Measurements from ENCODE around the gene HYAL4. TPM values are rescaled to one million over a fixed set of nuclear protein-coding genes. Genes with fewer than 3 reads are reported as not detected.
A peak's percentile ranks its signal among the peaks of the same experiment; 100 is the strongest.
"Not testable (repeated sequence)": the region's sequence is repeated elsewhere in the genome, so short reads cannot be mapped to it uniquely, and the experiment has no call there.

The HYAL4 gene
- total RNA-seq, 2 donors from 2014 or later, result not detected

DNA sequence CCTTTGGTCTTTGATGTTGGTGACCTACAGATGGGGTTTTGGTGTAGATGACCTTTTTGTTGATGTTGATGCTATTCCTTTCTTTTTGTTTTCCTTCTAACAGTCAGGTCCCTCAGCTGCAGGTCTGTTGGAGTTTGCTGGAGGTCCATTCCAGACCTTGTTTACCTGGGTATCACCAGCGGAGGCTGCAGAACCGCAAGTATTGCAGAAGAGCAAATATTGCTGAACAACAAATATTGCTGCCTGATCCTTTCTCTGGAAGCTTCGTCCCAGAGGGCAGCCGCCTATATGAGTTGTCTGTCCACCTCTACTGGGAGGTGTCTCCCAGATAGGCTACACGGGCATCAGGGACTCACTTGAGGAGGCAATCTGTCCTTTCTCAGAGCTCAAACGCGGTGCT lies 827 bp upstream of the HYAL4 start:
- intact Hi-C loops (cut with DNase I); ATAC-seq; DNase-seq: not testable (repeated sequence)

DNA sequence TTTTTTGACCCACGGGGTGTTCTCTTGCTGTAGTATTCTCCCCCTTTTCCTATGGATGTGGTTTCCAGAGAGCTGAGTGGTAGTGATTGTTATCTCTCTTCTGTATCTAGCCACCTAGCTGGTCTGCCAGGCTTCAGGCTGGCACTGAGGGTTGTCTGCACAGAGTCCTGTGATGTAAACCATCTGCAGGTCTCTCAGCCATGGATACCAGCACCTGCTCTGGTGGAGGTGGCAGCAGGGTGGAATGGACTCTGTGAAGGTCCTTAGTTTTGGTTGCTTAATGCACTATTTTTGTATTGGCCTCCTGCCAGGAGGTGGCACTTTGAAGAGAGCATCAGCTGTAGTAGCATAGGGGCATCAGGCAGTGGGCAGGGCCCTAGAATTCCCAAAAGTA lies 851 bp downstream of the HYAL4 start:
- no peak for DNase-seq
- intact Hi-C loops (cut with DNase I), result no loop called here

DNA sequence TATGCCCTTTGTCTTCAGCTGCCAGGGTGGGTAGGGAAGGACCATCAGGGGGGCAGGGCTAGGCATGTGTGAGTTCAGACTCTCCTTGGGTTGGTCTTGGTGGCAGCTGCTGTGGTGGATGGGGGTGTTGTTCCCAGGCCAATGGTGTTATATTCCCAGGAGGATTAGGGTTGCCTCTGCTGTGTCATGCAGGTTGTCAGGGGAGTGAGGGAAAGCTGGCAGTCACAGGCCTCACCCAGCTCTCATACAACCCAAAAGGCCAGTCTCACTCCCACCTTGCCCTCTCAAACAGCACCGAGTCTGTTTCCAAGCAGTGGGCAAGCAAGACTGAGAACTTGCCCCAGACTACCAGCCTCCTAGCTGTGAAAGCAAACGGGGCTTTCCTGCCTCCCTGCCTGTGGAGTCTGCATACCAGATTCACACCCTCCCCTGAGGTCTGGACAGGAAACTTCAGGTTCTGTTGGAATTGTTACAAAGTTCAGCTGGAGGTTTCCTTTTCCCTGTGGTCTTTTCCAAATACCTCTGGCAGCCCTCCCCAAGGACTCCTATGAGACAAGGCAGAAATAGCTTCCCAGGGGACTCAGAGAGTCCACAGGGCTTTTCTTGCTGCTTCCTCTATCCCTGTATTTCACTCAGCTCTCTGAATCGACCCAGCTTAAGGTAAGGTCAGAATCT lies 1.4 kb downstream of the HYAL4 start:
- ATAC-seq (no peak), DNase-seq (no peak)
- intact Hi-C loops (cut with DNase I), result no loop called here

More for the DNA sequence above, 851 bp downstream of the HYAL4 start:
- ATAC-seq, result no peak

DNA sequence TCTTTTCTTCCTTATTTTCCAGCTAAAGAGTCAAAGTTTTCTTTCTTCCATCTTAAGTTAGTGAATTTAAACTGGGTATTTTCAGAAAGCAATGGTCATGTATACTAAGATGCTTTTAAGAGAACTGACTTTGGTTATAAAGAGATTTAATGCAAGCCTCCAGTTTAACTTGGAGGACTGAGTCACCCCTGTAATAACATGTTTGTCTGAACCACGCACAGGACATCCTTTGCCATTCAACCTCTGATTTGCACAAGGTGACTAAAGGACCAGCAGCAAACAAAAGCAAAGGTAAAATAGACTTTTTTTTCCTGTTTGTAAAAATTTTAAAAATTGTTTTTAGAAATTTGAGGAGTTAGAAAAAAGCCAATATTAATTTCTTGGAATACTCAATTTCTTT lies 2.9 kb downstream of the HYAL4 start:
- DNase-seq, result no peak
- intact Hi-C loops (cut with DNase I), result no loop called here
- ATAC-seq, result no peak

DNA sequence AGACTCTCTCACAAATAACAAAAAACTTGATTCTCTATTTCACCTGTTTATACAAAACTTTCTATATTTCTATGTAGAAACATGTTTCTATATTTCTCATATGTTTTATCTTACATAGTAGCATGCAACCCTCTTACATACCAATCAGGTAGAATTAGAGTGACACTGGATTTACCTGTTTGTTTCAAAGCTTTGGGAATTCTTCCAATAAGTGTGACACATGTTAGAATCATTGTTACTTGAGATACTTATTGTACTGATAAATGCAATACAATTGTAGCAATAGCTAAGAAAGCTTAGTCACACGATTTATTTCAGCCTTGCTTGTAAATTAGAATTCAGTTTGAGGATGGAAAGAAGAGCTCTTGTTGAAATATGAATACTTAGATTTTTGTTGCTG lies 4.9 kb downstream of the HYAL4 start:
- no peak for DNase-seq
- no peak for ATAC-seq
- intact Hi-C loops (cut with DNase I), result no loop called here

DNA sequence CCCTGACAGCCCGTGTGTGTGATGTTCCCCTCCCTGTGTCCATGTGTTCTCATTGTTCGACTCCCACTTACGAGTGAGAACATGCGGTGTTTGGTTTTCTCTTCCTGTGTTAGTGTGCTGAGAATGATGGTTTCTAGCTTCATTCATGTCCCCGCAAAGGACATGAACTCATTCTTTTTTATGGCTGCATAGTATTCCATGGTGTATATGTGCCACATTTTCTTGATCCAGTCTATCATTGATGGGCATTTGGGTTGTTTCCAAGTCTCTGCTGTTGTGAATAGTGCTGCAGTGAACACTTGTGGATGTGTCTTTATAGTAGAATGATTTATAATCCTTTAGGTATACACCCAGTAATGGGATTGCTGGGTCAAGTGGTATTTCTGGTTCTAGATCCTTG lies 6.4 kb downstream of the HYAL4 start:
- ATAC-seq; DNase-seq; intact Hi-C loops (cut with DNase I): not testable (repeated sequence)

DNA sequence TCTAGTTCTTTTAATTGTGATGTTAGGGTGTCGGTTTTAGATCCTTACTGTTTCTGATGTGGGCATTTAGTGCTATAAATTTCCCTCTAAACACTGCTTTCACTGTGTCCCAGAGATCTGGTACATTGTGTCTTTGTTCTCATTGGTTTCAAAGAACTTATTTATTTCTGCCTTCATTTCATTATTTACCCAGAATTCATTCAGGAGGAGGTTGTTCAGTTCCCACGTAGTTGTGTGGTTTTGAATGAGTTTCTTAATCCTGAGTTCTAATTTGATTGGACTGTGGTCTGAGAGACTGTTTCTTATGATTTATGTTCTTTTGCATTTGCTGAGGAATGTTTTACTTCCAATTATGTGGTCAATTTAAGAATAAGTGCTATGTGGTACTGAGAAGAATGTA lies 9.3 kb downstream of the HYAL4 start:
- ATAC-seq; DNase-seq; intact Hi-C loops (cut with DNase I): not testable (repeated sequence)

DNA sequence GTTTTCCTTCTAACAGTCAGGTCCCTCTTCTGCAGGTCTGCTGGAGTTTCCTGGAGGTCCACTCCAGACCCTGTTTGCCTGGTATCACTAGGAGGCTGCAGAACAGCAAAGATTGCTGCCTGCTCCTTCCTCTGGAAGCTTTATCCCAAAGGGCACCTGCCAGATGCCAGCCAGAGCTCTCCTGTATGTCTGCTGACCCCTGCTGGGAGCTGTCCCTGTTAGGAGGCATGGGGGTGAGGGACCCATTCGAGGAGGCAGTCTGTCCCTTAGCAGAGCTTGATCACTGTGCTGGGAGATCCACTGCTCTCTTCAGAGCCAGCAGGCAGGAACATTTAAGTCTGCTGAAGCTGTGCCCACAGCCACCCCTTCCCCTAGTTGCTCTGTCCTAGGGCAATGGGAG lies 11.5 kb downstream of the HYAL4 start:
- intact Hi-C loops (cut with DNase I); DNase-seq; ATAC-seq: not testable (repeated sequence)

DNA sequence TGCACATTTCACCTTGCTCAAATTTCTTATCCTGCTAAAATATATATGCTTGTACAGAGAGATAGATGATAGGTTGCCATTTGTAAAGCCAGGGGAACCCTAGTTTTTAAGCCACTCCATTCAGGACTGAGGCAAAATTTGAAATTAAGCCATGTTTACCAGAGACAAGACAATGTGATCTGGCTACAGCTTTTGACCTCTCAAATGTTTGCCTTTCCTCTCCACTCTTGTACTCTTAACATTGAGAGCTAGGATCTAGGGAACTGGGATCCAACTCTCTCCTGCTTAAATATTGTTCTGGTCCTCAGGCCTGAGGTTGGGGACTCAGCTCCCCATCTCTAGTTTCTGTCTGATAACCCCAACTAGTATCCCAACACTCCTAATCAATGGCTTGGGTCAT lies 15.9 kb downstream of the HYAL4 start:
- intact Hi-C loops (cut with DNase I), result loop anchor here (5.0 to 10.0 kb wide), 4 partner anchors 66 to 289 kb away; no protein-coding TSS in a partner anchor
- ATAC-seq, result no peak
- DNase-seq, result no peak

DNA sequence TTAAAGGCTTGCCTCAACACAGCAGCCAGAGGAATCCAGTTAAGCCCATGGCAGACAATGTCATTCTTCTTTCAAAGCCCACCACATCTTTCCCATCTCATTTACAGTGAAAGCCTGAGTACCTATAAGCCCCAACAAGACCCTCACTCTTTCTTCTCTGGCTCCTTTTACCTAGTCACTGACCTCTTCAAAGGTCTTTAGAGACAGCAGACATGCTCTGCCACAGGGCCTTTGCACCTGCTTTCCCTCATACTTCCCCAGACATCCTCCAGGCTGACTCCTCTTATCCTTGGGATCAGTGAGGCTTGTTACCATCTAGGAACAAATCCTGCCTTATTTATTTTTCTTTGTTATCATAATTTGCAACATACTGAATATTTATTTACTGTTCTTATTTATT lies 17.8 kb downstream of the HYAL4 start:
- ATAC-seq, result no peak
- no peak for DNase-seq
- intact Hi-C loops (cut with DNase I), result loop anchor here (5.0 to 10.0 kb wide), 4 partner anchors 68 to 290 kb away; no protein-coding TSS in a partner anchor

DNA sequence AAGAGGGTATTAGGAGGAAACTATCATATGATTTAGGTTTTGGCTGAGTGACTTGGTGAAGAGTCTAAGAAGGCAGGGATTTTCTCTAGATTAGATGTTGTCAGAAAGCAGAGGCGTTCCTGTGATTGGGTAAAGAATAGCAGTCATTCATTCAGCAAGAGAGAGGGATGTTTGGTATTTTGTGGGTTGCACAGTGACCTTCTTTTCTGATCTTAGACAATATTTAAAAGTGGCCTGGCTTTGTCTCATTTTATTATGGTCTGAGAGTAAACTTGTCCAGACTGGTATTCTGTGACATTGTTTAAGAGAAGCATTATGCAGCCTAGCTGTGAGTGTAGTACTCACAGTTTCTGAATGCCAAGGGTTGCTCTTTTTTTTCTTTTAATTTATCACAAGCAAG lies 18.5 kb downstream of the HYAL4 start:
- no peak for DNase-seq
- intact Hi-C loops (cut with DNase I), result loop anchor here (5.0 to 10.0 kb wide), 4 partner anchors 69 to 291 kb away; no protein-coding TSS in a partner anchor
- no peak for ATAC-seq

DNA sequence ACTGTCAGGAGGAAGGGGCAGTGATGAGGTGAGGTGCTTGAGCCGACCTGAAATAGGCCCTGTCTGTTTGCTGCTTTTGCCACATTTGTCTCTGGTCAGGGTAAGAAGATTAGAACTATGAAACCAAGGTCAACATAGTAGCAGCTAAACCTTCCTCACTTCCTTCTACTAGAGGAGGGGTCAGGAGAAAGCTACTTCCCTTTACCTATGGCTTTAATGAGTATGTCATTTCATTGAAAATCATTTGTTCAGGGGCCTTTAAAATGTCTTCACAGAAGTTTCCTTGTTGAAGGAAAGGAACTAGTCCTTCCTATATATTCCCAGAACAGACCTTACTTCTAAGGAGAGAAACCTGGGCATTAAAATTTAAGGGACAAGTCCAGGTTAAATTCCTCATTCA lies 19.0 kb downstream of the HYAL4 start:
- no peak for DNase-seq
- ATAC-seq, result no peak
- intact Hi-C loops (cut with DNase I), result loop anchor here (2.0 to 10.0 kb wide), 6 partner anchors 69 to 292 kb away; no protein-coding TSS in a partner anchor

DNA sequence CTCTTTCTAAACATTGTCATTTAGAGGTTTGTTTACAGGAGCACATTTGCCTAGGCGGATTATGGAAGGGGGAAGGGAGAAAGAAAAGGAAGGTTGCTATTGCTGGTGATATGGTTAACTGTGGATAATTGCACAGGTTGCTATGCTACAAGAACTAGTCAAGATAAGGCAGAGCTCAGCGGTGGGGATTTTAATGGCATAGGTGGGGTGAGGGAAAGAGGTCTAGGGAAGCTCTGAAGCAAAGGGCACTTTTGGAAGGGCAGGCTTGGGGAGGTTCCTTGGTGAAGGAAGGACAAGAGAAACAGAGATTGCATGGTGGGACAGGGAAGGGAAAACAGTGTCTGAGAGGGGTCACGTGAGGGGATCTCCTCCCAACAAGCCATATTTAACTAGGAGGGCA lies 19.5 kb downstream of the HYAL4 start:
- ATAC-seq (no peak), DNase-seq (no peak)
- intact Hi-C loops (cut with DNase I), result loop anchor here (2.0 to 10.0 kb wide), 6 partner anchors 70 to 292 kb away; no protein-coding TSS in a partner anchor

DNA sequence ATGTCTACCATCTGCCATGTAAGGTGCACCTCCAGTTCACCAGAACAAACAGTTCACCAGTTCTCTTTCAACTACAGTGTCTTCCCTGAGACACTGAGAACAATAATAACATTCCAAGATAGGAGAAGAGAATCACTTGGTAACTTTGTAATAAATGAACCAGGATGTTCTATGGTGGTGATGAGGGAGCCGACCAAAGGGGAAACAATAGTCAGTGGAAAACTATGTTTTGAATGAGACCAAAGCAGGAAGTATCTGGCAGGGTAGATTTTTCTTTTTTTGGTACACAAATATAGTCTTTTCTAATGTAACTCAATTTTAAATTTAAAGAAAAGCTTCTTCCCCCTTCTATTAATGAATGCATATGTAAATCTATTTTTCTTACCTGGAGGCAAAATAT lies 20.0 kb downstream of the HYAL4 start:
- ATAC-seq, result no peak

DNA sequence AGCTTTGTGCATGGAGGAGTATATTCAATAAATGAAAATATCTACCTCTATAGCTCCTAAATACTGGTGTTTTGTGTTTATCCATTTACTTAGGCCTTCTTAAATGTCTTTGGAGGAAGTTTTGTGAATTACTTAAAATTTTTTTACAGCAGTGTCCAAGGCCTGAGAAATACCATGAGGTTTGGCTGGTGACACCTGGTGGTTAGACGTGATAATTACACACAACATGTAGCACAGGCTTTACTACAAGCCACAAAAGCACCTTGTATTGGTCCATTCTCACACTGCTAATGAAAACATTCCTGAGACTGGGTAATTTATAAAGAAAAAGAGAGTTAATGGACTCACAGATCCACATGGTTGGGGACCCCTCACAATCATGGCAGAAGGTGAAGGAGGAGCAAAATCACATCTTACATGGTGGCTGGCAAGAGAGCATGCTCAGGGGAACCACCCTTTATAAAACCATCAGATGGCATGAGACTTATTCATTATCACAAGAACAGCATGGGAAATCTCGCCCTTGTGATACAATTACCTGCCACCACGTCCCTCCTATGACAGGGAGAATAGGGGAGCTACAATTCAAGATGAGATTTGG lies 20.6 kb downstream of the HYAL4 start:
- ATAC-seq (peak; percentile 74 to 89), DNase-seq (no peak)
- intact Hi-C loops (cut with DNase I), result loop anchor here (2.0 to 10.0 kb wide), 7 partner anchors 68 to 283 kb away; no protein-coding TSS in a partner anchor

More for the DNA sequence above, 20.0 kb downstream of the HYAL4 start:
- intact Hi-C loops (cut with DNase I), result loop anchor here (2.0 to 10.0 kb wide), 8 partner anchors 68 to 293 kb away; no protein-coding TSS in a partner anchor
- DNase-seq, result no peak

DNA sequence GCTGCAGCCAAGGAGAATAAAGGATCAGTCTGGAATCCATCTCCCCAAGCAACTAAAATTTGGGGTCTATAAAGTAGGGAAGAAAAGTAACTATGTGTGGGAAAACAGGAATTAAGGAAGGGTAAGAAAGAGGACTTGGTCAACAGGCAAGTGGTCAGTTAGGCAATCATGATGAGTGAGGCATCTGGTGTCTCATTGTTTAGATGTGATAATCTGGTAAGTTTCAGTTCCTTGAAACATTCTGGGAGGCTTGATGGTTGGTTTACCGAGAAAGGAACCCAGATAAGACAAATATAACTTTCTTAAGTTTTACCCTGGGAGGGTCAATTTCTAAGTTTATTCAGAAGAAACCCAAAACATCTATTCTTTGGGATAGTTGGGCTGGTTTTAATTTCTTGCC lies 22.3 kb downstream of the HYAL4 start:
- DNase-seq, result no peak
- intact Hi-C loops (cut with DNase I), result loop anchor here (5.0 to 10.0 kb wide), 5 partner anchors 70 to 285 kb away; no protein-coding TSS in a partner anchor
- no peak for ATAC-seq

DNA sequence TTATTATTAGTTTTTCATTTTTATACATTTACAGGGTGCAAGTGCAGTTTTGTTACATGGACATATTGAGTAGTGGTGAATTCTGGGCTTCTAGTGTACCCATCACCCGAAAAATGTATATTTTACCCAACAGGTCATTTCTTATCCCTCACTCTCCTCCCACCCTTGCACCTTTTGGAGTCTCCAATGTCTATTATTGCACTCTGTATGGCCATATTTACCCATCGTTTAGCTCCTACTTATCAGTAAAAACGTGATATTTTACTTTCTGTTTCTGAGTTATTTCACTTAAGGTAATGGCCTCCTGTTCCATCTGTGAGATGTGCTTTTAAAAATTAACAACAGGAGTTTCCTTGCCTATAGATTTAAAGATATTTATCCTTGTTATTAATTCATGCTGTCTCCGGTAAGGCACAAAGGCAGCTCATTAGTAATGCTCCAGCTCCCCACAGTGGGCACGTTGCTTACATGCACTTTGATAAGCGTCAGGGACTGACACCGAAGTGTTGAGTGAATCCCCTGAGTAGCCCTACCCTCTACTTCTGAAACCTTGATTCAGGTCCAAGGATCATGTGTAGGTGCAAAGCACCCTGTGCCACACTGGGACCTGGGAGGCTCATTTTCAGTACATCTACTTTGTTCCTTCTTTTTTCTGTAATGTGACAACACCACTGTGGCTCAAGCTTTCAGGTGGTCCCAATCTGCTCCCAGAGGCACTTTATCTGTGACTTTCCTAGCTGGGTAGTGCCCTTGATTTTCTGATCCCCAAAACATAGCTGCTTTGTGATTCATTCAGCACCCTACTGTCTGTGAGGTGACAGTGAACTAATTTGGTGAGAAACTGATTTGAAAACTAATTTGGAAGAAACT lies 27.3 kb downstream of the HYAL4 start:
- intact Hi-C loops (cut with DNase I), result loop anchor here in 1 of 2 donors (2.0 to 5.0 kb wide), 2 partner anchors 189 to 375 kb away; no protein-coding TSS in a partner anchor
- peak; percentile 27 for DNase-seq
- peak; percentile 81 to 89 for ATAC-seq

DNA sequence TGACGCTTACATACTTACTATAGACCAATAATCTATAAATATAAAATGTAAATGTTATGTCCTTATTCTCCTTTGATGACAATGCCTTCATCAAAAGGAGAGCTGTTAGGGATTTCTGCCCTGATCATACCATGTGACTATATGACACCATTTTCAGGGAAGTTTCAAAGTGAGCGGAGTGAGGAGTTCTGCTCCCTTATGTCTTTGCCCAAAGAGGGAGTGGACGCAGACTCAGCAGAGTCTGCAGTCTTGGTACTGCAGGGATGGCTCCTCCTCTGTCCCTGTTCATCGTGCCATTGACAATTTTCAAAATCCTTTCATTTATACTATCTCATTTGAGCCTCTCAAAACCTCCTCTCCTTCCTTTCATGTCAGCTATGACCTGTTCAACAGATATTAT lies 27.9 kb downstream of the HYAL4 start:
- intact Hi-C loops (cut with DNase I), result loop anchor here in 1 of 2 donors (5.0 kb wide), 1 partner anchor 376 kb away; no protein-coding TSS in a partner anchor
- DNase-seq, result no peak
- ATAC-seq, result no peak

DNA sequence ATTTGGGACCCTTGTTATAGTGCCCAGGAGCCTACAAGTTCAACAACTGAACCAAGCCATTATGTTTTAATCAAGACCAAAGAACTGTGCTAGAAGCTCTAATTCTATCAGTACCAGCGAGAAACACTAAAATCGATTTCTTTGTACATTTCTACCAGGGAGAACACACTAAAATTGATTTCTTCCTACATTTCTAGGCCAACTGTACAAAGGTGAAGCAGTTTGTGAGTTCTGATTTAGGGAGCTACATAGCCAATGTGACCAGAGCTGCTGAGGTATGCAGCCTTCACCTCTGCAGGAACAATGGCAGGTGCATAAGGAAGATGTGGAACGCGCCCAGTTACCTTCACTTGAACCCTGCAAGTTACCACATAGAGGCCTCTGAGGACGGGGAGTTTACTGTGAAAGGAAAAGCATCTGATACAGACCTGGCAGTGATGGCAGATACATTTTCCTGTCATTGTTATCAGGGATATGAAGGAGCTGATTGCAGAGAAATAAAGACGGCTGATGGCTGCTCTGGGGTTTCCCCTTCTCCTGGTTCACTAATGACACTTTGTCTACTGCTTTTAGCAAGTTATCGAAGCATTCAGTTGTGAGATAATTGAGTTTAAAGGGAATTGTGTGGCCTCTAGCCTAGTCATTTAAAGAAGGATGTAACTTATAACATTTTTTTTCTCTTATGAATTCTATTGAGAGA lies 31.7 kb downstream of the HYAL4 start:
- intact Hi-C loops (cut with DNase I), result no loop called here
- no peak for DNase-seq
- no peak for ATAC-seq
